Epithelial cell of esophagus (primary cell): ENCODE results near the gene ATXN1.

Source experiments
- DNase-seq: peaks from one replicate; pipeline ENCODE4 v3.0.0; 2010; ENCODE audit warnings: low read depth
- H3K4me3 ChIP-seq: 2 replicates; pipeline ENCODE4 v1.5.1; 2011; ENCODE audit warnings: mild to moderate bottlenecking, low read length, control low read depth
- CTCF ChIP-seq: IDR thresholded peaks from 2 replicates; pipeline ENCODE4 v1.5.1; 2011; ENCODE audit warnings: low read depth, mild to moderate bottlenecking, low read length, control low read depth, inconsistent platforms; ENCODE audit not compliant: insufficient read depth; ENCODE audit errors: missing control alignments

ATXN1 gene

GRCh38 chr6:16344756-16345155, 416.5 kb downstream of the ATXN1 start:
- no peak for TF ChIP-seq CTCF
- H3K4me3 ChIP-seq: no peak overlapping the region
- no peak for DNase-seq

- H3K4me3 ChIP-seq: no peak overlapping the region
- TF ChIP-seq CTCF: no peak
- no peak for DNase-seq
Observed at GRCh38 chr6:16343593-16343992, 417.7 kb downstream of the ATXN1 start.

GRCh38 chr6:16339265-16339587, 422.0 kb downstream of the ATXN1 start:
- no peak for TF ChIP-seq CTCF
- no peak for DNase-seq
- H3K4me3 ChIP-seq: no peak overlapping the region

GRCh38 chr6:16338577-16339264, 422.5 kb downstream of the ATXN1 start:
- peak; percentile 91 for DNase-seq
- TF ChIP-seq CTCF: peak; percentile 63
- H3K4me3 ChIP-seq: no peak overlapping the region

GRCh38 chr6:16337295-16337975, 423.8 kb downstream of the ATXN1 start:
- TF ChIP-seq CTCF: no peak
- H3K4me3 ChIP-seq: no peak overlapping the region
- DNase-seq: peak; percentile 37

GRCh38 chr6:16336911-16337294, 424.4 kb downstream of the ATXN1 start:
- no peak for DNase-seq
- H3K4me3 ChIP-seq: no peak overlapping the region
- TF ChIP-seq CTCF: no peak
